ENCODE data around the gene PPP1R36.

DNA sequence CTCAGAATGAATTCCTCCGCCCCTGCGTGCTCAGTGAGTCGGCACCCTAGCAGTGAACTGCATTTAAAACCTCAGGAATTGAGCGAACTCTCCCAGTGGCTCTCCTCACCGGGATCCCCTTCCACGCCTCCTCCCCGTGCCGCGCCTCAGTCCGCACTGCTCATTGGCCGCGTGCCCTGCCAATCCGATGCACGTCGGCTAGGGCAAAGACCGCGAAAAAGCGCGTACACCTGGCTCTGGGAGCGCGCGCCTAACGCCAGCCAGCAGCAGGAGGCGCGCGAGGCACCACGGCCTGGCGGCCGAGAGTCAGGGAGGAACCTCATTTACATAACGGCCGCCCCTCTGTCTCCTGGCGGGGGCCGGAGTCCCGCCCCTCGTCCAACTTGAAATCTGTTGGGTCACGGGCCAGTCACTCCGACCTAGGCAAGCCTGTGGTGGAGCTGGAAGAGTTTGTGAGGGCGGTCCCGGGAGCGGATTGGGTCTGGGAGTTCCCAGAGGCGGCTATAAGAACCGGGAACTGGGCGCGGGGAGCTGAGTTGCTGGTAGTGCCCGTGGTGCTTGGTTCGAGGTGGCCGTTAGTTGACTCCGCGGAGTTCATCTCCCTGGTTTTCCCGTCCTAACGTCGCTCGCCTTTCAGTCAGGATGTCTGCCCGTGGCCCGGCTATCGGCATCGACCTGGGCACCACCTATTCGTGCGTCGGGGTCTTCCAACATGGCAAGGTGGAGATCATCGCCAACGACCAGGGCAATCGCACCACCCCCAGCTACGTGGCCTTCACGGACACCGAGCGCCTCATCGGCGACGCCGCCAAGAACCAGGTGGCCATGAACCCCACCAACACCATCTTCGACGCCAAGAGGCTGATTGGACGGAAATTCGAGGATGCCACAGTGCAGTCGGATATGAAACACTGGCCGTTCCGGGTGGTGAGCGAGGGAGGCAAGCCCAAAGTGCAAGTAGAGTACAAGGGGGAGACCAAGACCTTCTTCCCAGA lies 9.3 kb upstream of the PPP1R36 start, which contains the start of gene HSPA2:
- no peak for TF ChIP-seq EZH2 (optimal IDR thresholded peaks at IDR 0.05; ENCODE audit: low read depth, low read length)
- TF ChIP-seq CTCF (IDR thresholded peaks at IDR 0.05; ENCODE audit: low read length), result peak; percentile 55
